ENCODE measurements around the gene EXD3.

DNA sequence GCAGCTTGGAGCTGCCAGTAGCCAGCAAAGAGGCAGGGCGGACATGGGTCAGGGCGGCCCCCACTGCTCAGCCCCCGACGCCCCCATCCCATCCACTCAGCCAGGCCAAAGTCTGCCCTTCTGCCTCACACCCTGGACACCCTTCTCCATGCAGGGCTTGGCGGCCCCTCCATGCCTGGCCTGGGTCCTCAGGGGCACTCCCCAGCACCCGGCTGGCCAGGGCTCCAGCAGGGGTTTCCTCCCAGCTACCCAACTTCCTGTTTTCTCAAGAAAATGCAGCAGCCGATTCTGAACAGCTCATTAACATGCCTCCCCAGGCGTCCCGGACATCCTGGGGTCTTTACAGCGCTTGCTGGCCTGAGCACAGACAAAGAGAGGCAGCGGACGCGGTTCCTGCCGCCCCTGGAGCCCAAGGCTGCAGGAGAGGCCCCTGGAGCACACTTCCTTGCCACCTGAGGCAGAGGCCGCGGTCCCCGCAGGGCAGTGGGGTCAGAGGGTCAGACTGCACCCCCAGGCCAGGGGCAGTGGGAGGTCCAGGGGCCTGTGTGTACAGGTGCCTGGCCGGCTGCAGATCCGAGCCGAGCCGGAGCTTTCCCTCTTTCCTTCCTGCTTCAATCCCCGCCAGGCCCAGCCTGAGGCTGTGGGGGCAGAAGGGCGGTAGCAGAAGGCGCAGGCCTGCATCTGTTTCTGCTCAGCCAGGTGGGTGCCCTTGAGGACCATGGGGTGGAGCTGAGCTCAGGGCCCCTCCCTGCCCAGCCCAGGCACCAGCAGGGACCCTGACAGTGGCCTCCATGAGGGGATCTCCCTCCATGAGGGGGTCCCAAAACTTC, 102.2 kb downstream of the EXD3 start:
- TF ChIP-seq SMC3 (IDR thresholded peaks at IDR 0.05) (no peak), HDAC2 (IDR thresholded peaks at IDR 0.05) (no peak), POLR2A (IDR thresholded peaks at IDR 0.05; ENCODE audit: low read length) (no peak), CBX2 (IDR thresholded peaks at IDR 0.05; ENCODE audit: borderline replicate concordance, low read depth) (no peak), ZFP36 (IDR thresholded peaks at IDR 0.05; ENCODE audit: borderline replicate concordance, partially characterized antibody) (no peak)
- TF ChIP-seq, protein P1, sequence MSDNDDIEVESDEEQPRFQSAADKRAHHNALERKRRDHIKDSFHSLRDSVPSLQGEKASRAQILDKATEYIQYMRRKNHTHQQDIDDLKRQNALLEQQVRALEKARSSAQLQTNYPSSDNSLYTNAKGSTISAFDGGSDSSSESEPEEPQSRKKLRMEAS (IDR thresholded peaks at IDR 0.05): no peak
- TF ChIP-seq, protein P2, sequence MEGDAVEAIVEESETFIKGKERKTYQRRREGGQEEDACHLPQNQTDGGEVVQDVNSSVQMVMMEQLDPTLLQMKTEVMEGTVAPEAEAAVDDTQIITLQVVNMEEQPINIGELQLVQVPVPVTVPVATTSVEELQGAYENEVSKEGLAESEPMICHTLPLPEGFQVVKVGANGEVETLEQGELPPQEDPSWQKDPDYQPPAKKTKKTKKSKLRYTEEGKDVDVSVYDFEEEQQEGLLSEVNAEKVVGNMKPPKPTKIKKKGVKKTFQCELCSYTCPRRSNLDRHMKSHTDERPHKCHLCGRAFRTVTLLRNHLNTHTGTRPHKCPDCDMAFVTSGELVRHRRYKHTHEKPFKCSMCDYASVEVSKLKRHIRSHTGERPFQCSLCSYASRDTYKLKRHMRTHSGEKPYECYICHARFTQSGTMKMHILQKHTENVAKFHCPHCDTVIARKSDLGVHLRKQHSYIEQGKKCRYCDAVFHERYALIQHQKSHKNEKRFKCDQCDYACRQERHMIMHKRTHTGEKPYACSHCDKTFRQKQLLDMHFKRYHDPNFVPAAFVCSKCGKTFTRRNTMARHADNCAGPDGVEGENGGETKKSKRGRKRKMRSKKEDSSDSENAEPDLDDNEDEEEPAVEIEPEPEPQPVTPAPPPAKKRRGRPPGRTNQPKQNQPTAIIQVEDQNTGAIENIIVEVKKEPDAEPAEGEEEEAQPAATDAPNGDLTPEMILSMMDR (IDR thresholded peaks at IDR 0.05): no peak
- TF ChIP-seq, protein P3, sequence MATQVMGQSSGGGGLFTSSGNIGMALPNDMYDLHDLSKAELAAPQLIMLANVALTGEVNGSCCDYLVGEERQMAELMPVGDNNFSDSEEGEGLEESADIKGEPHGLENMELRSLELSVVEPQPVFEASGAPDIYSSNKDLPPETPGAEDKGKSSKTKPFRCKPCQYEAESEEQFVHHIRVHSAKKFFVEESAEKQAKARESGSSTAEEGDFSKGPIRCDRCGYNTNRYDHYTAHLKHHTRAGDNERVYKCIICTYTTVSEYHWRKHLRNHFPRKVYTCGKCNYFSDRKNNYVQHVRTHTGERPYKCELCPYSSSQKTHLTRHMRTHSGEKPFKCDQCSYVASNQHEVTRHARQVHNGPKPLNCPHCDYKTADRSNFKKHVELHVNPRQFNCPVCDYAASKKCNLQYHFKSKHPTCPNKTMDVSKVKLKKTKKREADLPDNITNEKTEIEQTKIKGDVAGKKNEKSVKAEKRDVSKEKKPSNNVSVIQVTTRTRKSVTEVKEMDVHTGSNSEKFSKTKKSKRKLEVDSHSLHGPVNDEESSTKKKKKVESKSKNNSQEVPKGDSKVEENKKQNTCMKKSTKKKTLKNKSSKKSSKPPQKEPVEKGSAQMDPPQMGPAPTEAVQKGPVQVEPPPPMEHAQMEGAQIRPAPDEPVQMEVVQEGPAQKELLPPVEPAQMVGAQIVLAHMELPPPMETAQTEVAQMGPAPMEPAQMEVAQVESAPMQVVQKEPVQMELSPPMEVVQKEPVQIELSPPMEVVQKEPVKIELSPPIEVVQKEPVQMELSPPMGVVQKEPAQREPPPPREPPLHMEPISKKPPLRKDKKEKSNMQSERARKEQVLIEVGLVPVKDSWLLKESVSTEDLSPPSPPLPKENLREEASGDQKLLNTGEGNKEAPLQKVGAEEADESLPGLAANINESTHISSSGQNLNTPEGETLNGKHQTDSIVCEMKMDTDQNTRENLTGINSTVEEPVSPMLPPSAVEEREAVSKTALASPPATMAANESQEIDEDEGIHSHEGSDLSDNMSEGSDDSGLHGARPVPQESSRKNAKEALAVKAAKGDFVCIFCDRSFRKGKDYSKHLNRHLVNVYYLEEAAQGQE (IDR thresholded peaks at IDR 0.05): no peak
